Adipocyte (in vitro differentiated cells): ENCODE results near the gene CPLX1.
"Not testable (repeated sequence)": the region's sequence is repeated elsewhere in the genome, so short reads cannot be mapped to it uniquely, and the experiment has no call there.

ENCODE experiments used
- DNase-seq: peaks from one replicate; pipeline ENCODE4 v3.0.0-alpha.2; 2015; ENCODE audit warnings: low read depth
- H3K27me3 ChIP-seq: replicated peaks from 2 replicates; pipeline ENCODE4 v1.7.0; 2013; ENCODE audit warnings: mild to moderate bottlenecking, low read length, moderate library complexity; ENCODE audit not compliant: control insufficient read depth, insufficient read depth
- H3K36me3 ChIP-seq: 2 replicates; pipeline ENCODE4 v1.7.0; 2013; ENCODE audit warnings: low read length, mild to moderate bottlenecking, moderate library complexity; ENCODE audit not compliant: control insufficient read depth, insufficient read depth, severe bottlenecking
- H3K4me1 ChIP-seq: 2 replicates; pipeline ENCODE4 v1.7.0; 2013; ENCODE audit warnings: mild to moderate bottlenecking, low read length, moderate library complexity; ENCODE audit not compliant: control insufficient read depth, insufficient read depth
- H3K4me3 ChIP-seq: 2 replicates; pipeline ENCODE4 v1.7.0; 2013; ENCODE audit warnings: mild to moderate bottlenecking, low read length, moderate library complexity
- H3K9ac ChIP-seq: 2 replicates; pipeline ENCODE4 v1.7.0; 2013; ENCODE audit warnings: mild to moderate bottlenecking, low read length, moderate library complexity
- H3K9me3 ChIP-seq: 2 replicates; pipeline ENCODE4 v1.7.0; 2013; ENCODE audit warnings: mild to moderate bottlenecking, low read length, moderate library complexity; ENCODE audit not compliant: control insufficient read depth

CPLX1 gene

DNA sequence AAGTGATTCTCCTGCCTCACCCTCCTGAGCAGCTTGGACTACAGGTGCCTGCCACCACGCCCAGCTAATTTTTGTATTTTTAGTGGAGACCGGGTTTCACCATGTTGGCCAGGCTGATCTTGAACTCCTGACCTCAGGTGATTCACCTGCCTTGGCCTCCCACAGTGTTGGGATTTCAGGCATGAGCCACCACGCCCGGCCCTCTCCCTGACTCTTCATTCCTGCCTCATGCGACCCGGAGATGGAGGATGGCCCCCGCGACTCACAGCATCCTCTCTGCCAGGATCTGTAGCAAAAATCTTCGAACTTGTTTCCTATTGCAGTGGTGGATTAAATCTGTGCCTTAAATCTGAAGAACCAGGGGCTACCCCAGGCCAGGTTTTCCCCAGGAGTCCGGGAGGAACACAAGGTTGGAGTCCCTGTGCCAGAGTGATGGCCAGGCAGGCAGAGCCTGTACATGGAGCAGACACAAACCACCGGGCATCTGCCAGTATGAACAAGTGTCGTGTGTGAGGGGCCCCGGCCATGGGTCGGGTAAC lies 11.5 kb downstream of the CPLX1 start:
- H3K27me3 ChIP-seq, result peaks cover 55% of the 10 kb centered on the region
- no peak for DNase-seq

DNA sequence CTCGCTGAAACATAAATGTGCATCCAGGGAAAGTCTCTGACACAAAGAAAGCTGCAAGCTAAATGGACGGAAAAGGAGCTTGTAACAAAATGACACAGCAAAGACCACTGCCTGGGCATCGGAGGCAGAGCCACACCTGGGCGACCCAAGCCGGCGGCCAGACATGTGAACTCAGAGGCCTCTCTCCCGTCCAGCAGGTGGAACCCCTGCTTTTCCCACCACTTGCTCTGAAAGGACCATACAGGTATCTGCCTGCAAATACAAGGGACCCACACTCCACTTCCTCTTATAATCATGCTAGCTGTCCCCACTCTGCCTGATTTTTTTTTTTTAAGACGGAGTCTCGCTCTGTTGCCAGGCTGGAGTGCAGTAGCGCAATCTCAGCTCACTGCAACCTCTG lies 12.0 kb downstream of the CPLX1 start:
- Histone ChIP-seq H3K9me3 (peaks cover 2% of the 10 kb centered on the region), H3K4me3 (no peak overlapping the region), H3K4me1 (no peaks in the 10 kb centered on the region), H3K27me3 (peaks cover 52% of the 10 kb centered on the region), H3K9ac (no peak overlapping the region), H3K36me3 (no peaks in the 10 kb centered on the region)
- no peak for DNase-seq

More for the DNA sequence above, 11.5 kb downstream of the CPLX1 start:
- Histone ChIP-seq H3K4me3 (no peak overlapping the region), H3K9ac (no peak overlapping the region), H3K36me3 (no peaks in the 10 kb centered on the region), H3K4me1 (no peaks in the 10 kb centered on the region), H3K9me3 (peaks cover 2% of the 10 kb centered on the region)

DNA sequence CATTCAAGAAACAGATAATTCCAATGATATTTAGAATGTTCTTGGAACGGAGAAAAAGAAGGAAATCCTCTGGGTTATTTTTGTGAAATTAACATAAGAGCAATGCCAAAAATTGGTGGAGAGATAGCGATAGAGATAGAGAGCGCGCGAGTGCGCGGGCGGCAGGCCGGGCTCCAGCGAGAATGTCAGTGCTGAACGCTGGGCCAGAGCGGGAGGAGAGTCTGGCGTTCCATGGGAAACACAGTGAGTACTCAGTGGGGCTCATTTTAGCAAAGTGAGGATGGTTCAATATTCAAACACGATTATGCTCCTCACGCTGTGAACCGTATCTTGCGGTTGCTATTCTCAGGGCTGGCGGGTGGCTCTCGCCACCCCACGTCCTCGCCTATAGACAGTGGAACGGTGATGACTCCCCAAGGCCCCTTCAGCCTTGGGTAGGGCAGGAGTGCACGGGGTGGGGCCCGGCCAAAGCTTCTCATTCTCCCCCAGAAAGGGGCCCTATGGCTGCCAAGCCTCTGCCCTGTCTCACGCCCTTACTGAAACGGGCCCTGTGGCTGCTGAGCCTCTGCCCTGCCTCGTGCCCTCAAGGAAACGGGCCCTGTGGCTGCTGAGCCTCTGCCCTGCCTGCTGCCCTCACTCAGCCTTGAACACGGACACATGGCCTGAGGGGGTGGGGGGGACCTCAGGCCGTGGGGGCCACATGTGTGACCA lies 16.9 kb downstream of the CPLX1 start:
- H3K36me3 ChIP-seq, result no peaks in the 10 kb centered on the region
- no peak overlapping the region for H3K9ac ChIP-seq
- peaks cover 53% of the 10 kb centered on the region for H3K27me3 ChIP-seq
- H3K4me1 ChIP-seq, result no peaks in the 10 kb centered on the region
- DNase-seq, result no peak
- H3K9me3 ChIP-seq, result peaks cover 12% of the 10 kb centered on the region
- H3K4me3 ChIP-seq, result no peak overlapping the region

DNA sequence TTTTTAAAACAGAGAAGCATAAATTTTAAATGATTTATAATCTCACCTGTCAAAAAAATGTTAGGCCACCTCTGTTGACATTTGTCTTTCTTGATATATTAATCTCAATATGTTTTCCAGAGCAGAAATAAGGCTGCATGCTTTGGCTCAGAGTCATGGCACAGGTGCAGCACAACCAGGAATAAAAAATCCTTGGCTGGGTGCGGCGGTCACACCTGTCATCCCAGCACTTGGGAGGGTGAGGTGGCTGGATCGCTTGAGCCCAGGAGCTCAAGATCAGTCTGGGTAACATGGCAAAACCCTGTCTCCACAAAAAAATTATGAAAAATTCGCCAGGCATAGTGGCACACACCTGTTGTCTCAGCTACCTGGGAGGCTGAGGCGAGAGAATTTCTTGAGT lies 18.1 kb downstream of the CPLX1 start:
- no peak for DNase-seq
- H3K36me3 ChIP-seq, result no peaks in the 10 kb centered on the region
- no peak overlapping the region for H3K4me3 ChIP-seq
- H3K27me3 ChIP-seq, result peaks cover 46% of the 10 kb centered on the region
- H3K9ac ChIP-seq, result no peak overlapping the region
- peaks cover 12% of the 10 kb centered on the region for H3K9me3 ChIP-seq
- H3K4me1 ChIP-seq, result no peaks in the 10 kb centered on the region

DNA sequence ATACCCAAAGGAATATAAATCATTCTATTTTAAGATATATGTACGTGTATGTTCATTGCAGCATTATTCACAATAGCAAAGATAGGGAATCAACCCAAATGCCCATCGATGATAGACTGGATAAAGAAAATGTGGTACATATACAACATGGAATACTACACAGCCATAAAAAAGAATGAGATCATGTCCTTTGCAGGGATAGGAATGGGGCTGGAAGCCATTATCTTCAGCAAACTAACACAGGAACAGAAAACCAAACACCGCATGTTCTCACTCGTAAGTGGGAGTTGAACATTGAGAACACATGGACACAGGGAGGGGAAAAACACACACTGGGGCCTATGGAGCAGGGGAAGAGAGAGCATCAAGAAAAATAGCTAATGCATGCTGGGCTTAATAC lies 18.9 kb downstream of the CPLX1 start:
- DNase-seq, H3K4me1 ChIP-seq, H3K9ac ChIP-seq, H3K36me3 ChIP-seq, H3K4me3 ChIP-seq: not testable (repeated sequence)
- H3K27me3 ChIP-seq, result peaks cover 42% of the 10 kb centered on the region
- H3K9me3 ChIP-seq, result peaks cover 16% of the 10 kb centered on the region

DNA sequence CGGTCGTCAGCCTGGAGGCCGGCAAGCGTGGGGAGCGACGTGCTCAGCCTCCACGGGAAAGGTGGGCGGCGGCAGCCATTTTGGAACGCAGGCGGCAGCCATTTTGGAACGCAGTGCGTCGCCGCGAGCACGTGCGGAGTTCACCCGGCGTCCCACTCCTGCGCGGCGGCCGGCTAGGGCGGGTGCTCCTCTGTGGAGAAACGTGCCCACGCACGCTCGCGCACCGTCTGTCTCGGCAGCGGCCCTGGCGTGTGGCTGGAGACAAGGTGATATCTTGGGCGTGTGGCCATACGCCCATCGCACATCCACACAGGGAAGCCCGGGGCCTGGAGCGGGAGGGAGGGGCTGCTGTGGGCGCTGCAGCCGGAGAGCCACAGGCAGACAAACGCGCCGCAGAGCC lies 21.1 kb downstream of the CPLX1 start:
- no peak overlapping the region for H3K4me3 ChIP-seq
- no peak overlapping the region for H3K9ac ChIP-seq
- H3K36me3 ChIP-seq, result no peaks in the 10 kb centered on the region
- no peaks in the 10 kb centered on the region for H3K4me1 ChIP-seq
- H3K9me3 ChIP-seq, result peaks cover 21% of the 10 kb centered on the region
- DNase-seq, result no peak
- H3K27me3 ChIP-seq, result peaks cover 45% of the 10 kb centered on the region

DNA sequence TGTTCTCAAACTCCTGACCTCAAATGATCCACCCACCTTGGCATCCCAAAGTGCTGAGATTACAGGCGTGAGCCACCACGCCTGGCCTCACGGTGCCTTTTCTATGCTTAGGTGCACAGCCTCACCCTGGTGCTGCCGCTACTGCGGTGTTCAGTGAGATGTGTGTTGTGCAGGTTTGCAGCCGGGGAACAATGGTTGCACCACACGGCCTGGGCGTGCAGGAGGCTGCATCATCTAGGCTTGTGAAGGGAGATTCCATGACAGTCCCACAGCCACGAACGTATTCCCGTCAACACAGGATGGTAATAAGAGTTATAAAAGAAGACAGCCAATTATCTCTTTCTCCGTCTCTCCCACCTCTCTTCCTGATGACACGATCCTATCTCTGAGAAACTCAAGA lies 22.0 kb downstream of the CPLX1 start:
- Histone ChIP-seq H3K9me3 (peaks cover 21% of the 10 kb centered on the region), H3K27me3 (peaks cover 43% of the 10 kb centered on the region), H3K9ac (no peak overlapping the region), H3K36me3 (no peaks in the 10 kb centered on the region), H3K4me1 (no peaks in the 10 kb centered on the region), H3K4me3 (no peak overlapping the region)
- DNase-seq, result no peak

DNA sequence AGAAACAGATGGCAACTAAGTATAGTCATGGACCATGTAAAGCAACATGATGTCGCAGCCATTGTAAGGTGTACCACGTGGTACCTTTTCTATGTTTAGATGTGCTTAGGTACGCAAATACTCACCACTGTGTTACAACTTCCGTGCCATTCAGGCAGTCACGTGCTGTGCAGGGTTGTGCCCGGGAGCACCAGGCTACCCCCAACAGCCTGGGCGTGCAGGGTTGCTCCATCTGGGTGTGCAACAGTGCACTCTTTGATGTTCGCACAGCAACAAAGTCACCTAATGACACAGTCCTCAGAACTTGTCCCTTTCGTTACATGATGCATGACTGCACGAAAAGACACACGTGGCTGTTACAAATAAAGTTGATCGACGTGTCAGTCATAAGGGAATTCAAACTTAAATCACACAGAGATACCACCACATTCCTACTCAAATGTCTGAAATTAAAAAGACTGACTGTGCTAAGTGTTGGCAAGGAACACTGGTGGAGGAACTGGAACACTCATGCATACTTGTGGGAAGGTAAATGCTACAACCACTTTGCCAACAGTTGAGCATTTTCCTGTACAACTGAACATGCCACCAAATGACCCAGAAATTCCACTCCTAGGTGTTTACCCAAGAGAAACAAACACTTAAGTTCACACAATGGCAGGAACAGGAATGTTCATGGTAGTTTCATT lies 24.3 kb downstream of the CPLX1 start:
- DNase-seq, result no peak
- H3K27me3 ChIP-seq, result peaks cover 42% of the 10 kb centered on the region
- H3K4me1 ChIP-seq, result no peaks in the 10 kb centered on the region
- no peak overlapping the region for H3K9ac ChIP-seq
- H3K4me3 ChIP-seq, result no peak overlapping the region
- peaks cover 19% of the 10 kb centered on the region for H3K9me3 ChIP-seq
- no peaks in the 10 kb centered on the region for H3K36me3 ChIP-seq

DNA sequence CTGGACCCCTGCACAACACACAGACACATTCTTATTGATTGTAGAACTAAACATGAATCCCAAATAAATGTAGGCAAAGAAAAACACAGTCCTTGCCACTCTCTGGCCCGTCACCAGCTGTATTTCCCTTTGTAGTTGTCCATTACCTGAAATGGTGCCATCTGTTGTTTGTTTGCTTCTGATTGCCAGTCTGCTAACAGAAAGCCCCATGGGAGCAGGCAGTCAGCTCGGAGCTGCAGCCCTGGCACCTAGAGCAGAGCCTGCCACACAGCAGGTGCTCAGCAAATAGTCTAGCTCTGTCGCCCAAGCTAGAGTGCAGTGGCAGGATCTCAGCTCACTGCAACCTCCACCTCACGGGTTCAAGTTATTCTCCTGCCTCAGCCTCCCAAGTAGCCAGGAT lies 28.9 kb downstream of the CPLX1 start:
- Histone ChIP-seq H3K4me3 (no peak overlapping the region), H3K4me1 (no peaks in the 10 kb centered on the region), H3K9me3 (peaks cover 8% of the 10 kb centered on the region), H3K27me3 (peaks cover 56% of the 10 kb centered on the region), H3K9ac (no peak overlapping the region), H3K36me3 (no peaks in the 10 kb centered on the region)
- DNase-seq, result no peak

DNA sequence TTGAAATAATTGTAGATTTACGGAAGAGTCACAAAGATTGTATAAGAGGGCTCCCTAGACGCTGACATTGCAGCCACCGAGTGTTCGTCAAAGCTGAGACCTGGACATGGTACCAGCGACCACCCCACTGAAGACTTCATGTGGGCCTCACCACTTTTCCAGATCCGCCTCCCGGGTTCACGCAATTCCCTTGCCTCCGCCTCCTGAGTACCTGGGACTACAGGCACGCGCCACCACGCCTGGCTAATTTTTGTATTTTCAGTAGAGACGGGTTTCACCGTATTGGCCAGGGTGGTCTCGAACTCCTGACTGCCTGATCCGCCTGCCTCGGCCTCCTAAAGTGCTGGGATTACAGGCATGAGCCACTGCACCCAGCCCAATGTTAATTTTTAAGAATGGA lies 29.7 kb downstream of the CPLX1 start:
- H3K27me3 ChIP-seq, result peaks cover 53% of the 10 kb centered on the region
- H3K36me3 ChIP-seq, result no peaks in the 10 kb centered on the region

DNA sequence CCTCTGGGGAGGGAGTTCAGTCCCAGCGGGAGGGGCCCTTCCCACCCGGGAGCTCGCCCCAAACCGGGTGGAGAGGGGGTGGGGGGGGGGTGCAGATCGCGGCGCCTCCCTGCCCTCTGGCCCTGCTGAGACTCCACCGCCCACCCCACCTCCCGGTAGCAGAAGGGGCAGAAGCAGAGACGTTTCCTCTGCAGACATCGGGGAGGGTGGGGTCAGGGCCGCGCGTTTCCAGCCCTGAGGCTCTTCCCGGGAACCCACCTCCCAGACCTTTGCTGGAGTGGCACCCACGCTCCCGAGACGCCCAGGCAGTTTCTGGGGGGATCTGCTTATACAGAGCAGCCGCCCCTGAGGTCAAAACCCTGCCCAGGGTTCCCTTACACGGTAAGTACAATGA lies 30.2 kb downstream of the CPLX1 start:
- H3K36me3 ChIP-seq, result no peaks in the 10 kb centered on the region
- no peak overlapping the region for H3K4me3 ChIP-seq
- H3K4me1 ChIP-seq, result no peaks in the 10 kb centered on the region
- no peak overlapping the region for H3K9ac ChIP-seq
- DNase-seq, result no peak
- no peaks in the 10 kb centered on the region for H3K9me3 ChIP-seq
- H3K27me3 ChIP-seq, result peaks cover 54% of the 10 kb centered on the region

More for the DNA sequence above, 29.7 kb downstream of the CPLX1 start:
- no peak for DNase-seq
- no peaks in the 10 kb centered on the region for H3K4me1 ChIP-seq
- no peak overlapping the region for H3K4me3 ChIP-seq
- no peak overlapping the region for H3K9ac ChIP-seq
- no peaks in the 10 kb centered on the region for H3K9me3 ChIP-seq
